ENCODE data around the gene SMIM1.

Gene SMIM1

GRCh38 chr1:3744646-3745045 lies 27.9 kb upstream of the SMIM1 start:
- no peak for DNase-seq (ENCODE audit: low read depth)
- H3K4me3 ChIP-seq (ENCODE audit: low read depth, low read length): no peak overlapping the region
- no peak for TF ChIP-seq CTCF (conservative IDR thresholded peaks at IDR 0.05; ENCODE audit: low read depth, low read length)

- TF ChIP-seq CTCF (conservative IDR thresholded peaks at IDR 0.05; ENCODE audit: low read depth, low read length): no peak
- no peak overlapping the region for H3K4me3 ChIP-seq (ENCODE audit: low read depth, low read length)
- no peak for DNase-seq (ENCODE audit: low read depth)
Observed at GRCh38 chr1:3745071-3745470, 27.5 kb upstream of the SMIM1 start.

- no peak for DNase-seq (ENCODE audit: low read depth)
- no peak for TF ChIP-seq CTCF (conservative IDR thresholded peaks at IDR 0.05; ENCODE audit: low read depth, low read length)
- H3K4me3 ChIP-seq (ENCODE audit: low read depth, low read length): peak overlapping the region; percentile 66
Observed at GRCh38 chr1:3745590-3746381, 26.8 kb upstream of the SMIM1 start.

- TF ChIP-seq CTCF (conservative IDR thresholded peaks at IDR 0.05; ENCODE audit: low read depth, low read length): no peak
- DNase-seq (ENCODE audit: low read depth): no peak
- peak overlapping the region; percentile 66 for H3K4me3 ChIP-seq (ENCODE audit: low read depth, low read length)
Observed at GRCh38 chr1:3746389-3746829, 26.1 kb upstream of the SMIM1 start.

GRCh38 chr1:3746830-3747521 lies 25.6 kb upstream of the SMIM1 start:
- peak overlapping the region; percentile 66 for H3K4me3 ChIP-seq (ENCODE audit: low read depth, low read length)
- no peak for TF ChIP-seq CTCF (conservative IDR thresholded peaks at IDR 0.05; ENCODE audit: low read depth, low read length)
- peak; percentile 63 for DNase-seq (ENCODE audit: low read depth)

GRCh38 chr1:3747522-3747848 lies 25.1 kb upstream of the SMIM1 start:
- DNase-seq (ENCODE audit: low read depth): no peak
- TF ChIP-seq CTCF (conservative IDR thresholded peaks at IDR 0.05; ENCODE audit: low read depth, low read length): no peak
- H3K4me3 ChIP-seq (ENCODE audit: low read depth, low read length): peak overlapping the region; percentile 66

Data from choroid plexus epithelial cell (primary cell).